BLaER1 (cell line): ENCODE measurements around the gene MTMR4.
A peak's percentile ranks its signal among the peaks of the same experiment; 100 is the strongest.

Experiments used
- H3K27ac ChIP-seq: shearing (Covaris generic); formaldehyde crosslinking; 2 replicates; pipeline ENCODE4 v1.8.1; 2022
- H3K27me3 ChIP-seq: shearing (Covaris generic); formaldehyde crosslinking; 2 replicates; pipeline ENCODE4 v1.8.1; 2022
- H3K36me3 ChIP-seq: shearing (Covaris generic); formaldehyde crosslinking; 2 replicates; pipeline ENCODE4 v1.8.1; 2022
- H3K4me1 ChIP-seq: shearing (Covaris generic); formaldehyde crosslinking; 2 replicates; pipeline ENCODE4 v1.8.1; 2022
- H3K4me2 ChIP-seq: shearing (Covaris generic); formaldehyde crosslinking; 2 replicates; pipeline ENCODE4 v1.8.1; 2022
- H3K4me3 ChIP-seq: shearing (Covaris generic); formaldehyde crosslinking; 2 replicates; pipeline ENCODE4 v1.8.1; 2022
- H3K9ac ChIP-seq: shearing (Covaris generic); formaldehyde crosslinking; 2 replicates; pipeline ENCODE4 v1.8.1; 2022
- H3K9me3 ChIP-seq: shearing (Covaris generic); formaldehyde crosslinking; 2 replicates; pipeline ENCODE4 v1.8.1; 2022
- H4K20me1 ChIP-seq: shearing (Covaris generic); formaldehyde crosslinking; 2 replicates; pipeline ENCODE4 v1.8.1; 2022
- Cebpa-rat ChIP-seq: shearing (Covaris generic); IDR thresholded peaks from 2 replicates; pipeline ENCODE4 v1.8.1; 2022

The MTMR4 gene

DNA sequence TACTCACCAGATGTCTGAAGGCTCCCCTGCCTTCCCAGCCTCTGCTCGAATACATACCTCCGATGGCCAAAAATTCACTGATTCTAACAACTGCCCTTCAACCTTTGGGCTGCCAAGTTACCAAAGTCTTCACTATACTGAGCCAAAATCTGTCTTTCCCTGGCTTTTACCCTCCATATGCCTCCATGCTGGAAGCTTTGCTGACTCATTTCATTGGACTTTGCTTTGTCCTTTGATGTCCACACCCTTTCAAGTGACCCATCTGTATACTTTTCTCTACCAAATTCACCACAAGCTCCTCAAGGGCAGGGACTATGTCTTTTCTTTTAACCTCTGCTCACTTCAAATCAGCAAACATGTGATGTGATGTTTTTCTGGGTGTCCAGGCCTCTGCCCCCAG, 21.0 kb upstream of the MTMR4 start:
- Histone ChIP-seq H3K27me3 (peaks cover 40% of the 10 kb centered on the region), H4K20me1 (0 out of 2 replicates have a peak, but pooled peaks cover 14% of the 10 kb centered on the region), H3K9ac (no peak overlapping the region), H3K4me1 (peaks cover 14% of the 10 kb centered on the region), H3K27ac (no peak overlapping the region), H3K36me3 (no peaks in the 10 kb centered on the region), H3K4me3 (no peak overlapping the region), H3K9me3 (no peaks in the 10 kb centered on the region), H3K4me2 (no peak overlapping the region)
- TF ChIP-seq Cebpa-rat = no peak

DNA sequence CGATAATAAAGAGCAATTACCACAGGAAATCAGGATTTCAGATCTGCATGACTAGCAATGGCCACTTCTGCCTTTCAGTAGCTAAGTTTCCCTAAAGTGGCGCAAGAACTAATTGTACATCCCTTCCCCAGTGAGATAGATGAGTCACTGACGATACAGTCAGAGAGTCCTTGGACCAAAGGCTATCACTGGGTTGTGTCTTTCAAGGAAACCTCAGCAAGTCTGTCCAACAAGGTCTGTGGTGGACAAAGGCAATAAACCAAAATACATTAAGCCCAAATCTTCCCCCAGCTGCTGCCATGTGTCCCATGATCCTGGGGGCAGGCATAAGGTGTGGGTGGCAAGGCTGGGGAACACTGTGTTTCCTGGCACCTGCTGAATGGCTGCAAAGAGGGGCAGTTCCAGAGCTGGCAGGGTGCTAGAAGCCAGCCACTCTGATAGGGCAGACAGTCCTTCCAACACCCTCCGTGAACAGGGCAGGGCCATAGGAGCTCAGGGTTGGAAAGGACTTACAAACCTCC, 20.5 kb upstream of the MTMR4 start:
- no peak for TF ChIP-seq Cebpa-rat
- Histone ChIP-seq H3K9ac (no peak overlapping the region), H3K36me3 (no peaks in the 10 kb centered on the region), H3K4me1 (peaks cover 14% of the 10 kb centered on the region), H3K4me2 (no peak overlapping the region), H3K27ac (no peak overlapping the region), H3K9me3 (no peaks in the 10 kb centered on the region), H3K4me3 (no peak overlapping the region), H3K27me3 (peaks cover 45% of the 10 kb centered on the region), H4K20me1 (0 out of 2 replicates have a peak, but pooled peaks cover 14% of the 10 kb centered on the region)

DNA sequence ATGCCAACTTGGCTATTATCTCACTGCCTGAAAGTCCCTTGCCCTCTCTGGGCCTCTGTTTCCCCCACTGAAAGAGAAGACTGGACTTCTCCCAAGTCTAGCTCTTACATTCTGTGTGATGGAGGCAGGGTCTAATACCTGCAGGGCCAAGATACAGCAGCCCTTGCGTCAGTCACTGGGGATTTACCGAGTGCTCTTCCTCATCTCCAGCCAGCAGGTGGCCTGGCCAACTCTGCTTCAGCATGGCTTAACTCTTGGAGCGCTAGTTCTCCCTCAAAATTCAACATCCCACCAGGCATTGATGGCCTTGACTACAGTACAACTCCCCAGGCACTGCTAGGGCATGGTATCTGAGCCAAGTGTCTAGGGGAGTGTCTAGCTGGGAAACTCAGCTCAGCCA, 19.9 kb upstream of the MTMR4 start:
- H3K9me3 ChIP-seq = no peaks in the 10 kb centered on the region
- H3K4me2 ChIP-seq = no peak overlapping the region
- no peak overlapping the region for H3K9ac ChIP-seq
- H3K27me3 ChIP-seq = peaks cover 51% of the 10 kb centered on the region
- H3K4me3 ChIP-seq = no peak overlapping the region
- H4K20me1 ChIP-seq = 0 out of 2 replicates have a peak, but pooled peaks cover 14% of the 10 kb centered on the region
- no peak overlapping the region for H3K27ac ChIP-seq
- peaks cover 14% of the 10 kb centered on the region for H3K4me1 ChIP-seq
- no peak for TF ChIP-seq Cebpa-rat
- no peaks in the 10 kb centered on the region for H3K36me3 ChIP-seq

DNA sequence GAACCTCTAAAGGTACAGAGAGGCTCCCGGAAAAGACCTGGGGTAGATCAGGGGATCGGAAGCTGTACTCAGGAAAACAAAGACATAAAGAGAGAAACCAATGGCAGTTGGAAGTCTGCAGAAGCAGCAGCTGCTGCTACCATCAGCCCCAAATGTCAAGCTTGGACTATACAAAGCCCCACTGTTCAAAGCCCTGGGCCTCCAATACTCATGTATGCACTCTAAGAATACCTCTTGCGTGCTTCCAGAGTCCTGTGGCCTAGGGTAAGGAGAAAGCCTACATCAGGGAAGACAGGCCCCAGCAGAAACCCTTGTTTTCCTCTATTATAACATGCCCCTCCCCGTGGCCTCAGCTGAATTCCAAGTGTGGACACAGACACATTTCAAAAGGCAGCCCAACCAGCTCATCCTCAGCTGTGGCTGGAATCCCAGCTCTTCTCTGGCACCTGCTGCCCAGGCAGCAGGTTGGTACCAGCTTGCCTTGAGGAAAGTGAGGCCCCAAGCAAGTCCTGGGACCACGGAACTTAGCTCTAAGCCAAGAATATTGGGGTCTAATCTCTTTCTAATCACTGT, 19.3 kb upstream of the MTMR4 start:
- 0 out of 2 replicates have a peak, but pooled peaks cover 14% of the 10 kb centered on the region for H4K20me1 ChIP-seq
- H3K27me3 ChIP-seq = peaks cover 53% of the 10 kb centered on the region
- no peak for TF ChIP-seq Cebpa-rat
- H3K9ac ChIP-seq = no peak overlapping the region
- H3K36me3 ChIP-seq = no peaks in the 10 kb centered on the region
- H3K27ac ChIP-seq = no peak overlapping the region
- no peak overlapping the region for H3K4me3 ChIP-seq
- no peak overlapping the region for H3K4me2 ChIP-seq
- H3K9me3 ChIP-seq = no peaks in the 10 kb centered on the region
- H3K4me1 ChIP-seq = peaks cover 14% of the 10 kb centered on the region

DNA sequence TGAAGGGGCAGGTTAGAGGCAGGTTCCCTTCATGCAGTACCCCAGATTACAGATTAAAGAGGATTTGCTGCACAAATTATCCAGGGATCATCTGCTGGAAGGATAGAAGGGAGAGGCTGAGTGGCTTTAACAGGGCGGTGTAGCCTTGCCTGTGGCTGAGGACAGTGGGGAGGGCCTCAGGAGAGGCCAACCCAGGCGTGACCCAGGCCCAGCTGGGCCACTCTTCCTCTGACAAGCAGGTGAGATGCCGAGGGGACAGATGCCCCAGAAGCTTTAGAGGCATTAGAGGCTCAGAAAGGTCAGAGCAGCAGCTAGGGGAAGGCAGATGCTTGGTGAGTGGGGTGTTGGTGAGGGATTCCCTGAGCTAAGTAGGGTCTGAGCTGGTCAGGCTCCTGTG, 18.1 kb upstream of the MTMR4 start:
- Histone ChIP-seq H3K4me1 (peaks cover 14% of the 10 kb centered on the region), H3K27me3 (peaks cover 53% of the 10 kb centered on the region), H3K9me3 (no peaks in the 10 kb centered on the region), H3K36me3 (no peaks in the 10 kb centered on the region), H4K20me1 (0 out of 2 replicates have a peak, but pooled peaks cover 14% of the 10 kb centered on the region), H3K4me2 (peak overlapping the region; percentile 96), H3K4me3 (peak overlapping the region; percentile 71), H3K9ac (no peak overlapping the region), H3K27ac (no peak overlapping the region)
- TF ChIP-seq Cebpa-rat = no peak

DNA sequence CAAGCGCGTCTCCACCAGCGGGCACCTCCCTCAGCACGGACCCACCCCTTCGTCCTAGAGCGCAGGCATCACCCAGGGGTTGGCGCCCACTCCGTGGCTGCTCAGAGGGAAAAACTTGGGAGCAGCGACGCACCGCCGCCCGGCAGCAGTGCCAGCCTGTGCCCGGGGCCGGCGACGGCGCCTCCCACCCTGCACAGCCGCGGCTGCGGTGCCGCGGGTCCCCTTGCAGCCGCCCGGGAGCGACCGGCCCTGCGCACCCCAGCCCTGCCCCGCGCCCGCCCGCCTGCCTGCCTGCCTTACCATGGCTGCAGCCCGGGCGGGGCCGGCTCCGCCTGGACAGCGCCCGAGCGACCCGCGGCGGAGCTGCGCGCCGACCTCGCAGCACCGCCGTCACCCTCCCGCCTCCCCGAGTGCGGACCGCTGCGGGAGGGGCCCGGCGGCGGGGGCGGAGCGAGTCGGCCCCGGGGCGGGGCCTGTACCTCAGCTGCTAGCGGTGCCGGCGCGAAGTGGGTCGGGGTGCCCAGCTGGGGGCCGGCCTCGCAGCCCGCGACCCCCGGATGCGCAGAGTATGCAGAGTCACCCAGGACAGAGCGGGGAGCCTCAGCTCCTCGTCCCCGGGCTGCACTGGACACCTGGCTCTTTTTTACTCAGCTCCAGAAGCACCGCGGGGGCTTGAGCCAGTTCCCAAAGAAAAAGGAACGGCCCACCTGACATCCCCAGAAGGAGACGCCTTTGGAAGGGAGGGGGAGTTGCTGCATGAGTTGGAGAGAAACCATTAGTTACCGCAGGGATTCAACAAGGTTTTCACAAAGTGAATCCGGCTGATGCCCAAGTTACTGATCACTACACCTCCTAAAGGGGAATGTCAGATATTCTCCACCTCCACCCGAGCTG, 17.5 kb upstream of the MTMR4 start:
- Histone ChIP-seq H4K20me1 (0 out of 2 replicates have a peak, but pooled peaks cover 14% of the 10 kb centered on the region), H3K4me1 (peaks cover 14% of the 10 kb centered on the region), H3K27me3 (peaks cover 53% of the 10 kb centered on the region), H3K4me3 (peak overlapping the region; percentile 71), H3K9ac (peak overlapping the region; percentile 57), H3K36me3 (no peaks in the 10 kb centered on the region), H3K27ac (no peak overlapping the region), H3K9me3 (no peaks in the 10 kb centered on the region), H3K4me2 (peak overlapping the region; percentile 96)
- TF ChIP-seq Cebpa-rat = no peak

DNA sequence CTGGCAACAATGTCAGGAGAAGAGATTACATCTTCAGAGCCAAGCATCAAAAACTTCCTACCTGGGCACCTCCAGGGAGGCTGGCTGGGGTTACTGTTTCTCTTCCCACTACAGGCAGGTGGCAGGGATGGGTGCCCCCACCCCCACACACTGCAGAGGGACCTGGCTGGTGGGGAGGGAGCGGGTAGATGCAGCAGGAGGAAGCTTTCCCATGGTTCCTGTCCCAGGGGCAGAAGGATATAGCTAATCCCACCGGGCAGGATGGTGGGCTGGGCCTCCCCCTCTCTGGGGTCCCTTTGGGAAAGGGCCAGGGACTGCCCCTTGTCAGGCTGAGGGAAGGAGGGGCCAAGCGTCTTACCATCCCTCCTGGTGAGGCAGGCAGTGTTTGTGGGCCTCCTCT, 16.7 kb upstream of the MTMR4 start:
- H3K4me2 ChIP-seq = peak overlapping the region; percentile 96
- no peaks in the 10 kb centered on the region for H3K9me3 ChIP-seq
- H3K36me3 ChIP-seq = no peaks in the 10 kb centered on the region
- H3K27ac ChIP-seq = no peak overlapping the region
- H3K4me3 ChIP-seq = peak overlapping the region; percentile 71
- H3K27me3 ChIP-seq = peaks cover 53% of the 10 kb centered on the region
- 0 out of 2 replicates have a peak, but pooled peaks cover 14% of the 10 kb centered on the region for H4K20me1 ChIP-seq
- peak overlapping the region; percentile 57; the same call in 1 of the 2 replicates for H3K9ac ChIP-seq
- H3K4me1 ChIP-seq = peaks cover 14% of the 10 kb centered on the region
- TF ChIP-seq Cebpa-rat = no peak

DNA sequence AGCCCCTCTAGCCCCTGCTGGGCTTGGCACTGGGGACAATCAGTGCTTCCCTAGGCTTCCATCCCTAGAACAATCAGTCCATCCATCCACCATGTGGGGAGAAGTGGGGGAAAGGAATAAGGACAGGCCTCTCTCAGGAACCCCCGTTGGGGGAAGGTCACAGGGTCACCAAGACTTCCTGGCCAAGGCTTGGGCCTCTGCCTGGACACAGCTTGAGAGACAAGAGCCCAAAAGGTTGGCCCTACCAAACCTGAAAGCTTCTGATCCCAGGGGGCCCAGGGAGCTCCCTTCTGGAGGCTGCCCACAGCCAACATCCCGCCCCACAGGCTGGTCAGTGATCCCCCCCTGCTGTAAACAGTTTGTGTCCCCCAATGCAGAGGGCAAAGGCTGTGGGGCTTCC, 16.2 kb upstream of the MTMR4 start:
- Histone ChIP-seq H3K9ac (no peak overlapping the region), H3K4me3 (no peak overlapping the region), H3K4me2 (no peak overlapping the region), H3K27me3 (peaks cover 53% of the 10 kb centered on the region), H4K20me1 (0 out of 2 replicates have a peak, but pooled peaks cover 14% of the 10 kb centered on the region), H3K4me1 (peaks cover 14% of the 10 kb centered on the region), H3K27ac (no peak overlapping the region), H3K36me3 (no peaks in the 10 kb centered on the region), H3K9me3 (no peaks in the 10 kb centered on the region)
- no peak for TF ChIP-seq Cebpa-rat

DNA sequence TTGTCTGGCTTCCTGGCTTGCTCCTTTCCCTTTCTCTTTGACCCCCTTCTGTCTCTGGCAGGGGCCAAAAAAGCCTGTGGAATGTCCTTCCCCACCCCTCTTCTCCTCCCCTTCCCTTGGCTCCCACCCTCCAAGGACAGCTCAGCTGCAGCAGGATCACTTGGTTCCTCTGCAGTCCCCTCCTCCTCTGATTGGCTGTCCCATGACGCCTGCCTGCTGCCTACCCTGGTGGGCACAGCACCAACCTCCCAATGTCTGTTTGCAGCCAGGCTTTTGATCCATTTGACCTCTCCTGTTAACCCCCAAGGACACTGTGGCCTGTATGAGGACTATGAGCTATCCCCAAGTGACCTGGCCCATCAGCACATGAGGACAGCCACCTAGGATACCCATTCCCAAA, 14.8 kb upstream of the MTMR4 start:
- no peak overlapping the region for H3K4me3 ChIP-seq
- H3K9me3 ChIP-seq = no peaks in the 10 kb centered on the region
- no peak overlapping the region for H3K4me2 ChIP-seq
- 0 out of 2 replicates have a peak, but pooled peaks cover 14% of the 10 kb centered on the region for H4K20me1 ChIP-seq
- H3K27me3 ChIP-seq = peaks cover 51% of the 10 kb centered on the region
- no peak overlapping the region for H3K27ac ChIP-seq
- H3K9ac ChIP-seq = no peak overlapping the region
- no peaks in the 10 kb centered on the region for H3K36me3 ChIP-seq
- TF ChIP-seq Cebpa-rat = no peak
- peaks cover 14% of the 10 kb centered on the region for H3K4me1 ChIP-seq

DNA sequence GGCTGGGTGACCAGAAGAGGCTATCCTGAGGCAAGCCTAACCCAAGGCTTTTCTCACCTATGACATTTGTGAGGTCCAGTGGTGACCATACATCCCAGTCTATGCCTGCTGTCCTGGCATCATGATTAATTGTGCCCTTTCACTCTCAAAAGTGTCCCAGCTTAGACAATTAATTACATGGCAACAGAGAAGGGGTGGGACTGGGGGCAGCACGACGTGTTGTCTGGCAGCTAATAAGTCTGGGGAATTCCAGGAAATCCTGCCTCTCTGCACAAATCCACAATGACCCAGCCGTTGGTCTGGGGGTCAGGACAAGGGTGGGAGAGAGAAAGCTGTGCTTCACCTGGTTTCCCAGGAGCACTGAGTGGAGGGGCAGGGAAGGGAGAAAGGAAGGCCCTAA, 14.0 kb upstream of the MTMR4 start:
- H3K4me2 ChIP-seq = no peak overlapping the region
- H3K27me3 ChIP-seq = peaks cover 43% of the 10 kb centered on the region
- no peak overlapping the region for H3K4me3 ChIP-seq
- peaks cover 14% of the 10 kb centered on the region for H3K4me1 ChIP-seq
- no peaks in the 10 kb centered on the region for H3K36me3 ChIP-seq
- no peak overlapping the region for H3K9ac ChIP-seq
- H3K27ac ChIP-seq = no peak overlapping the region
- no peak for TF ChIP-seq Cebpa-rat
- no peaks in the 10 kb centered on the region for H3K9me3 ChIP-seq
- H4K20me1 ChIP-seq = 0 out of 2 replicates have a peak, but pooled peaks cover 14% of the 10 kb centered on the region
